Right atrium auricular region (tissue), 2 donors: ENCODE data around the gene RBMS1. TPM values are rescaled to one million over a fixed set of nuclear protein-coding genes. Genes with fewer than 3 reads are reported as not detected.

Source experiments
- DNase-seq: peaks from one replicate; pipeline ENCODE4 v3.0.0-alpha.2; 2019; ENCODE audit warnings: low spot score
- H3K27ac ChIP-seq, 2 donors: fragments of 200-600 bp; sonication (generic); 1 replicate in 1 of 2; 2 replicates in 1 of 2; pipeline ENCODE4 v1.5.1; 2016 to 2019
- H3K27me3 ChIP-seq, 2 donors: fragments of 200-600 bp; sonication (generic); one replicate each; pipeline versions ENCODE4 v1.5.1 to v1.6.0; 2017 to 2019
- H3K36me3 ChIP-seq: fragments of 200-600 bp; sonication (generic); one replicate; pipeline ENCODE4 v1.5.1; 2016
- H3K4me1 ChIP-seq, 2 donors: fragments of 200-600 bp; sonication (generic); one replicate each; pipeline versions ENCODE4 v1.5.1 to v1.6.0; 2017 to 2019
- H3K4me3 ChIP-seq, 2 donors: fragments of 200-600 bp; sonication (generic); 1 replicate in 1 of 2; 2 replicates in 1 of 2; pipeline ENCODE4 v1.5.1; 2017 to 2019; ENCODE audit warnings: mild to moderate bottlenecking in 1 of 2, moderate library complexity in 1 of 2
- H3K9me3 ChIP-seq, 2 donors: fragments of 200-600 bp; sonication (generic); one replicate each; pipeline ENCODE4 v1.5.1; 2019
- total RNA-seq, 2 donors: library from RNA; depleted of rRNA; stranded (reverse); fragments of >200 nt; gene quantifications; one replicate each; pipeline ENCODE4 v1.1.0, GENCODE V29; 2016
- TF ChIP-seq, protein P1 (sequence below), 2 donors: fragments of 200-600 bp; sonication (generic); IDR thresholded peaks; one replicate each; pipeline ENCODE4 v1.5.1; 2019; ENCODE audit warnings: antibody characterized with exemption in 2 of 2

Gene RBMS1
- total RNA-seq, 2 donors from 2014 or later: 52.3 to 57.0 TPM

GRCh38 chr2:160338901-160339685 is 154.5 kb downstream of the RBMS1 start:
- DNase-seq: peak; percentile 65
- TF ChIP-seq, protein P1, sequence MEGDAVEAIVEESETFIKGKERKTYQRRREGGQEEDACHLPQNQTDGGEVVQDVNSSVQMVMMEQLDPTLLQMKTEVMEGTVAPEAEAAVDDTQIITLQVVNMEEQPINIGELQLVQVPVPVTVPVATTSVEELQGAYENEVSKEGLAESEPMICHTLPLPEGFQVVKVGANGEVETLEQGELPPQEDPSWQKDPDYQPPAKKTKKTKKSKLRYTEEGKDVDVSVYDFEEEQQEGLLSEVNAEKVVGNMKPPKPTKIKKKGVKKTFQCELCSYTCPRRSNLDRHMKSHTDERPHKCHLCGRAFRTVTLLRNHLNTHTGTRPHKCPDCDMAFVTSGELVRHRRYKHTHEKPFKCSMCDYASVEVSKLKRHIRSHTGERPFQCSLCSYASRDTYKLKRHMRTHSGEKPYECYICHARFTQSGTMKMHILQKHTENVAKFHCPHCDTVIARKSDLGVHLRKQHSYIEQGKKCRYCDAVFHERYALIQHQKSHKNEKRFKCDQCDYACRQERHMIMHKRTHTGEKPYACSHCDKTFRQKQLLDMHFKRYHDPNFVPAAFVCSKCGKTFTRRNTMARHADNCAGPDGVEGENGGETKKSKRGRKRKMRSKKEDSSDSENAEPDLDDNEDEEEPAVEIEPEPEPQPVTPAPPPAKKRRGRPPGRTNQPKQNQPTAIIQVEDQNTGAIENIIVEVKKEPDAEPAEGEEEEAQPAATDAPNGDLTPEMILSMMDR (IDR thresholded peaks at IDR 0.05): no peak
- no peaks in the 10 kb centered on the region for H3K9me3 ChIP-seq
- H3K4me3 ChIP-seq: no peak overlapping the region
- H3K36me3 ChIP-seq: no peaks in the 10 kb centered on the region
- peaks cover 0 to 76% of the 10 kb centered on the region in 2 donors for H3K4me1 ChIP-seq
- H3K27me3 ChIP-seq: no peaks in the 10 kb centered on the region
- H3K27ac ChIP-seq: no peak overlapping the region

DNA sequence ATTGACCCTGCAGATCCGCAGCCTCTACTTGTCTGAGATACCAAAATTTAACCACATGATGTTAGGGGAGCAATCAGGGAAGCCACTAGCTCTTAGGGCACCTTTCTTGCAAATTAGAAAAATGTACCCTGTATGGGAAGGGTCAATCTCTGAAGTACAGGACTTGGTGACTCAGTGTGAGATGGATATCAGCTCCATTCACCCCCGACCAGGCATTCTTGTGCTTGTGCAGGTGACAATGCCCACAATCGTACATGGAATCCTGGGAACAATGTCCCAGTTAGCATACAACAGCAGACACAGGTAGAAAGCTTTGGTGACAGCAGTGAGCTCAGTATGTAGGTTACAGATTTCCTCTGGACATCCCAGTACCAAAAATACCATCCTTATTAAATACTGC is 155.9 kb downstream of the RBMS1 start:
- H3K27me3 ChIP-seq: no peaks in the 10 kb centered on the region
- TF ChIP-seq, protein P1 (IDR thresholded peaks at IDR 0.05): no peak
- H3K4me1 ChIP-seq: peaks cover 0 to 76% of the 10 kb centered on the region in 2 donors
- H3K9me3 ChIP-seq: no peaks in the 10 kb centered on the region
- H3K4me3 ChIP-seq: no peak overlapping the region
- no peak for DNase-seq
- H3K36me3 ChIP-seq: no peaks in the 10 kb centered on the region
- H3K27ac ChIP-seq: no peak overlapping the region

DNA sequence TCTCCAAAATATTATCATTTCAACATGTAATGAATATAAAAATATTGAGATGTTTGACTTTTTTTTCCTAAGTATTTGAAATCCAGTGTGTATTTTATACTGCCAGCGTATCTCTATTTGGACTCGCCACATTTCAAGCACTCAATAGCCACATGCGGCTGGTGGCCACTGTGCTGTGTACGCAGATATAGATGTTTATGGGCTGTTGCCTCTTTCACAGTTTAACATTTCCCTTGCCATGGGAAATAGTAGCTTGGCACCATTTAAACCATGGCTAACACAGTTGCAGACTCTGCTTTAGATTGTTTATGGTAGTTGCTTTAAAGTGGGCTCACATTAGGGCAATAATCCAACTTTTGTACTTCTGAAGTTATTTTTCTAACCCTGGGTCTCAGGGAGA is 157.0 kb downstream of the RBMS1 start:
- no peak for DNase-seq
- Histone ChIP-seq H3K4me1 (peaks cover 0 to 78% of the 10 kb centered on the region in 2 donors), H3K27ac (no peak overlapping the region), H3K36me3 (no peaks in the 10 kb centered on the region), H3K27me3 (no peaks in the 10 kb centered on the region), H3K4me3 (no peak overlapping the region), H3K9me3 (no peaks in the 10 kb centered on the region)
- TF ChIP-seq, protein P1 (IDR thresholded peaks at IDR 0.05): no peak

DNA sequence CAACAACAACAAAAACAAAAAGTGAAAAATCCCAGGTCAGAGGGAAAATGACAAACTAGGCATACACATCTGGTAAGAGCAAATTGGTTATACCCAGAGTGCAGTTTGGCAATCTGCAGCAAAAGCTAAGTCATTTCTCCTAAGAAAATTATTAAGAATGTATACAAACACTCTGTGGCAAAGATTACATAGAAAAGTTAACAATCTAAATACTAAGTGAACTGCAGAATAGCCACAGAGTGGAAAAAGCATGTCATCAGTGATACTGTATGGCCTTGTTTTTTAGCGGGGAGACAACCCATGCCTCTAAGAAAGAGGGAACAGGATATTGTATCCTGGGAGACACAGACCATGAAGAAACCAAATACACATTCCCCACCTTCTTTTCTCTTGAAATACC is 157.5 kb downstream of the RBMS1 start:
- H3K27ac ChIP-seq: no peak overlapping the region
- TF ChIP-seq, protein P1 (IDR thresholded peaks at IDR 0.05): no peak

DNA sequence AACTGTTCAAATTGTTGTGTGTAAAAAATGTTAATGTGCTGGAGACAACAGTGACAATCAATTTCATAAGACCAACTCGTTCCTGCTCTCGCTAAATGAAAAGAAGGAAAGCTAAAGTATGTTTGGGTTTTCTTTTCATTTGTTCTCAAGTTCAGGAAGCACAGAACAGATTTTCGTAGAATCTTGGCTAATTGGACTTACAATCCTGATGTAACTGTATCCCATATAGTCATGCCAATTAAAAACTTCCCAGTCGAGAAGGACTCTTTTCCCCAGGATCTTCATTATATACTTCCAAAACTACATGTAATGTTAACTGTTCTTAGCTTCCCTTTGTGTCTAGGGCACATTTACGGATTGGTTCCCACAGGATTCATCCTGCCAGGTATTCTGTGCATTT is 158.2 kb downstream of the RBMS1 start:
- no peak overlapping the region for H3K27ac ChIP-seq
- DNase-seq: no peak
- TF ChIP-seq, protein P1 (IDR thresholded peaks at IDR 0.05): no peak
- H3K27me3 ChIP-seq: no peaks in the 10 kb centered on the region
- H3K4me3 ChIP-seq: no peak overlapping the region
- H3K4me1 ChIP-seq: peaks cover 0 to 83% of the 10 kb centered on the region in 2 donors
- H3K36me3 ChIP-seq: no peaks in the 10 kb centered on the region
- no peaks in the 10 kb centered on the region for H3K9me3 ChIP-seq

More for the DNA sequence above, 157.5 kb downstream of the RBMS1 start:
- Histone ChIP-seq H3K4me1 (peaks cover 0 to 78% of the 10 kb centered on the region in 2 donors), H3K9me3 (no peaks in the 10 kb centered on the region), H3K4me3 (no peak overlapping the region), H3K27me3 (no peaks in the 10 kb centered on the region), H3K36me3 (no peaks in the 10 kb centered on the region)
- no peak for DNase-seq
